ENCODE results near the gene SLC6A1.

DNA sequence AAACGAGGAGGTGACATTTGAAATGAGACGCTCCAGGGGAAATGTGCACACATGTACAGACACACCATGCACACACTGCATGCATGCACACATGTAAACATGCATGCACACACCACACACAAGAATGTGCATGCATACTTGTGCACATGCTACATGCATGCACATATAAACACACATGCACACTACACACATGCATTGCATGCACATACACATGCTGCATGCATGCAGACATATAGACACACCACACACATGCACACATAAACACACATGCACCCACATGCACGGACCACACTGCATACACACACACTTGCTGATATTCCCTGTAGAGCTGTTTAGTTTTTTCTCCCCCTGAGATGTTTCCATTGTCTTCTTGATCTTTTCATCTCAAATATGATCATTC, 37.8 kb upstream of the SLC6A1 start:
- TF ChIP-seq, protein P1, sequence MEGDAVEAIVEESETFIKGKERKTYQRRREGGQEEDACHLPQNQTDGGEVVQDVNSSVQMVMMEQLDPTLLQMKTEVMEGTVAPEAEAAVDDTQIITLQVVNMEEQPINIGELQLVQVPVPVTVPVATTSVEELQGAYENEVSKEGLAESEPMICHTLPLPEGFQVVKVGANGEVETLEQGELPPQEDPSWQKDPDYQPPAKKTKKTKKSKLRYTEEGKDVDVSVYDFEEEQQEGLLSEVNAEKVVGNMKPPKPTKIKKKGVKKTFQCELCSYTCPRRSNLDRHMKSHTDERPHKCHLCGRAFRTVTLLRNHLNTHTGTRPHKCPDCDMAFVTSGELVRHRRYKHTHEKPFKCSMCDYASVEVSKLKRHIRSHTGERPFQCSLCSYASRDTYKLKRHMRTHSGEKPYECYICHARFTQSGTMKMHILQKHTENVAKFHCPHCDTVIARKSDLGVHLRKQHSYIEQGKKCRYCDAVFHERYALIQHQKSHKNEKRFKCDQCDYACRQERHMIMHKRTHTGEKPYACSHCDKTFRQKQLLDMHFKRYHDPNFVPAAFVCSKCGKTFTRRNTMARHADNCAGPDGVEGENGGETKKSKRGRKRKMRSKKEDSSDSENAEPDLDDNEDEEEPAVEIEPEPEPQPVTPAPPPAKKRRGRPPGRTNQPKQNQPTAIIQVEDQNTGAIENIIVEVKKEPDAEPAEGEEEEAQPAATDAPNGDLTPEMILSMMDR (IDR thresholded peaks at IDR 0.05), result no peak
- no peak for TF ChIP-seq POLR2AphosphoS5 (IDR thresholded peaks at IDR 0.05)

Measured in stomach (tissue), 4 donors.